AG04449 (cell line): ENCODE data around the gene RUSF1.

ENCODE experiments used
- CTCF ChIA-PET: fragments of 350-600 bp; formaldehyde crosslinking; extraction: SDS; loops from one replicate; lab custom pipeline; 2021; ENCODE audit warnings: antibody characterized with exemption; lab: Yijun Ruan, JAX
- POLR2A ChIA-PET: fragments of 400-600, 350-600 bp; formaldehyde crosslinking; extraction: SDS; loops from one replicate; lab custom pipeline; 2020; ENCODE audit warnings: antibody characterized with exemption, inconsistent platforms; lab: Yijun Ruan, JAX
- DNase-seq: peaks from one replicate; pipeline ENCODE4 v3.0.0-alpha.2; 2010; ENCODE audit warnings: low read depth, low spot score
- H3K4me3 ChIP-seq: 2 replicates; pipeline ENCODE4 v1.5.1; 2011; ENCODE audit warnings: low read depth, mild to moderate bottlenecking, control low read depth, low read length
- CTCF ChIP-seq: IDR thresholded peaks from one replicate; pipeline ENCODE4 v1.5.1; 2011; ENCODE audit warnings: mild to moderate bottlenecking, moderate library complexity, low read length, control low read depth, inconsistent platforms; ENCODE audit not compliant: insufficient read depth; ENCODE audit errors: missing control alignments

The RUSF1 gene

GRCh38 chr16:31498493-31498892, 9.7 kb downstream of the RUSF1 start:
- no peak for TF ChIP-seq CTCF
- no peak for DNase-seq
- ChIA-PET CTCF (interaction anchor here (1.1 to 1.5 kb wide), 3 partner anchors 12 to 198 kb away, joined by 3 to 5 read pairs (median 4); partner anchors contain the start of gene ARMC5), POLR2A (interaction anchor here (0.6 to 1.1 kb wide), 2 partner anchors 10 to 53 kb away, joined by 3 to 6 read pairs; partner anchors contain the start of gene RUSF1)
- no peak overlapping the region for H3K4me3 ChIP-seq

- no peak for DNase-seq
- no peak overlapping the region for H3K4me3 ChIP-seq
- POLR2A ChIA-PET: interaction anchor here (1.1 kb wide), 1 partner anchor 12 kb away, joined by 3 read pairs; the partner anchor contains the start of gene RUSF1
- TF ChIP-seq CTCF: no peak
- CTCF ChIA-PET: interaction anchor here (1.1 to 1.6 kb wide), 2 partner anchors 8 to 36 kb away, joined by 4 to 5 read pairs; no protein-coding TSS in a partner anchor
Measured at GRCh38 chr16:31496670-31497069, 11.5 kb downstream of the RUSF1 start.

- POLR2A ChIA-PET: no interaction called here
- H3K4me3 ChIP-seq: no peak overlapping the region
- no peak for DNase-seq
- CTCF ChIA-PET: interaction anchor here (1.4 to 1.7 kb wide), 2 partner anchors 203 to 207 kb away, joined by 3 read pairs; no protein-coding TSS in a partner anchor
- TF ChIP-seq CTCF: no peak
Measured at GRCh38 chr16:31493506-31494125, 14.6 kb downstream of the RUSF1 start.

GRCh38 chr16:31491778-31492418, 16.3 kb downstream of the RUSF1 start:
- no peak for DNase-seq
- ChIA-PET POLR2A (no interaction called here), CTCF (no interaction called here)
- TF ChIP-seq CTCF: no peak
- no peak overlapping the region for H3K4me3 ChIP-seq

- ChIA-PET CTCF (interaction anchor here (1.5 kb wide), 1 partner anchor 18 kb away, joined by 3 read pairs; the partner anchor contains the start of gene RUSF1), POLR2A (interaction anchor here (1.0 to 1.2 kb wide), 2 partner anchors 9 to 11 kb away, joined by 3 read pairs; no protein-coding TSS in a partner anchor)
- no peak for TF ChIP-seq CTCF
- DNase-seq: no peak
- no peak overlapping the region for H3K4me3 ChIP-seq
Measured at GRCh38 chr16:31489616-31490584, 18.3 kb downstream of the RUSF1 start.

GRCh38 chr16:31489298-31489564, 19.0 kb downstream of the RUSF1 start:
- POLR2A ChIA-PET: interaction anchor here (1.0 to 2.4 kb wide), 2 partner anchors 8 to 15 kb away, joined by 3 to 8 read pairs; no protein-coding TSS in a partner anchor
- CTCF ChIA-PET: interaction anchor here (1.4 kb wide), 1 partner anchor 380 kb away, joined by 4 read pairs; no protein-coding TSS in a partner anchor

More at GRCh38 chr16:31489298-31489564, 19.0 kb downstream of the RUSF1 start:
- no peak overlapping the region for H3K4me3 ChIP-seq
- no peak for TF ChIP-seq CTCF
- DNase-seq: no peak
